Nephron progenitor cell (in vitro differentiated cells): ENCODE results near the gene IGFL3.
"Not testable (repeated sequence)": the region's sequence is repeated elsewhere in the genome, so short reads cannot be mapped to it uniquely, and the experiment has no call there.

Source experiments
- DNase-seq: peaks from one replicate; pipeline ENCODE4 v3.0.0; 2021
- H3K27ac Mint-ChIP-seq: 2 replicates; pipeline ENCODE4 v1.8.0; 2021; ENCODE audit warnings: mild to moderate bottlenecking, moderate library complexity, mixed read lengths
- H3K27me3 Mint-ChIP-seq: 2 replicates; pipeline ENCODE4 v1.8.0; 2021; ENCODE audit warnings: mild to moderate bottlenecking, low read depth, mixed read lengths; ENCODE audit not compliant: poor library complexity
- H3K36me3 Mint-ChIP-seq: 2 replicates; pipeline ENCODE4 v1.8.0; 2021; ENCODE audit warnings: low read depth, mixed read lengths
- H3K4me1 Mint-ChIP-seq: 2 replicates; pipeline ENCODE4 v1.8.0; 2021; ENCODE audit warnings: mixed read lengths
- H3K4me3 Mint-ChIP-seq: 2 replicates; pipeline ENCODE4 v1.8.0; 2021; ENCODE audit warnings: mild to moderate bottlenecking, moderate library complexity, mixed read lengths
- H3K9me3 Mint-ChIP-seq: 2 replicates; pipeline ENCODE4 v1.8.0; 2021; ENCODE audit warnings: mild to moderate bottlenecking, moderate library complexity, mixed read lengths
- TF ChIP-seq, protein P1 (sequence below): fragments of 200-600 bp; sonication (generic); IDR thresholded peaks from 2 replicates; pipeline ENCODE4 v1.5.0; 2021; ENCODE audit warnings: antibody characterized with exemption

IGFL3 gene

DNA sequence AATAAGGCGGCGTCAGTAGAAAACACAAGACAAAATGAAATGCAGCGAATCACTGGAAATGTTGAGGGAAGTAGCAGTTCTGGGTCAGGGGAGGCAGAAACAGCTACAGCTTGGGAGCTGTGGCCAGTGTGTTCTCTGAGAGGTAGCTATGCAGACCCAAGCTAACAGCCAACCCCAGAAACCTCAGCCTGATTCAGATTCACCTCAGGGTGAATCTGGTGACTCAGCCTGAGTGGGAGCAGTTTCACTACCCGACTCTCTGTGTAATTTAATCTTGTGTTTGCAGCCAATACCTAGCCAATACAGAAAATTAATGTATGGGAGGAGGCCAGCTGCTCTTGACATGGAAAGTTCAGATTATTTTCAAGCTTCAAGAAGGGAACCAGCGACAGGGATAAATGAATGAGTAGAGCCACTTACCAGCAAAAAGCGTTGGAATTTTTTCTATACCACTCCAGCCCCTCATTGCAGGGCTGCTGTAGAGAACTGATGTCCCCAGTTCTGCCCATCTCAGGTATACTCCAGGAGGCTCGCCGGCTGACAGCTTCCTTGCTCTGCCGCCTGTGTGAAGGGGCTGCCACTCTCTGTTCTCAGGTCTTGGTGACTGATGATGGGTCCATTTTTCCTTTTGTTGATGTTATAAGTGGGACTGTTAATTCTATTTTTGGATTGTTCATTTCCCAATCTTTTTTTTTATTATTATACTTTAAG lies 8.9 kb downstream of the IGFL3 start:
- Mint-ChIP-seq H3K9me3 (peaks cover 8% of the 10 kb centered on the region), H3K27ac (no peak overlapping the region), H3K4me1 (peaks cover 10% of the 10 kb centered on the region), H3K27me3 (peaks cover 20% of the 10 kb centered on the region), H3K36me3 (peaks cover 4% of the 10 kb centered on the region), H3K4me3 (no peak overlapping the region)
- TF ChIP-seq, protein P1, sequence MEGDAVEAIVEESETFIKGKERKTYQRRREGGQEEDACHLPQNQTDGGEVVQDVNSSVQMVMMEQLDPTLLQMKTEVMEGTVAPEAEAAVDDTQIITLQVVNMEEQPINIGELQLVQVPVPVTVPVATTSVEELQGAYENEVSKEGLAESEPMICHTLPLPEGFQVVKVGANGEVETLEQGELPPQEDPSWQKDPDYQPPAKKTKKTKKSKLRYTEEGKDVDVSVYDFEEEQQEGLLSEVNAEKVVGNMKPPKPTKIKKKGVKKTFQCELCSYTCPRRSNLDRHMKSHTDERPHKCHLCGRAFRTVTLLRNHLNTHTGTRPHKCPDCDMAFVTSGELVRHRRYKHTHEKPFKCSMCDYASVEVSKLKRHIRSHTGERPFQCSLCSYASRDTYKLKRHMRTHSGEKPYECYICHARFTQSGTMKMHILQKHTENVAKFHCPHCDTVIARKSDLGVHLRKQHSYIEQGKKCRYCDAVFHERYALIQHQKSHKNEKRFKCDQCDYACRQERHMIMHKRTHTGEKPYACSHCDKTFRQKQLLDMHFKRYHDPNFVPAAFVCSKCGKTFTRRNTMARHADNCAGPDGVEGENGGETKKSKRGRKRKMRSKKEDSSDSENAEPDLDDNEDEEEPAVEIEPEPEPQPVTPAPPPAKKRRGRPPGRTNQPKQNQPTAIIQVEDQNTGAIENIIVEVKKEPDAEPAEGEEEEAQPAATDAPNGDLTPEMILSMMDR: no peak
- no peak for DNase-seq

DNA sequence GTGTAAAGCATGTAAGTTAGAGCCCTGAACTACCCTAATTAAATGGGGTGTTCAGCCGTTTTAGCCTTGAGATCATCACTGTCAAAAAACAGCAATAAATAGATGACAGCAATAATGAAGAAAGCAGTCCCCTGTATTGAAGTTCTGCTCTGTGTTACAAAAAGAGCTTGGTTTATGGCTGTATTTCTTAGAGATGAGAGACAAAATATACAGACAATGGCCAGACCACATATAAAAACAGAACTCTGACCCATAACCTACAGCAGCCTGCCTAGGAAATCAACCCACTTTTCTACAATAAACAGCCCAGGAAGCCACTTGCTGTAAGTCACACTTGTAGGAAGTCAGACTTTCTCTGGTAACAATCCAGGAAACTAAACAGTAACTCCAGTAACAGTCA lies 10.8 kb downstream of the IGFL3 start:
- H3K36me3 Mint-ChIP-seq: no peaks in the 10 kb centered on the region
- DNase-seq: no peak
- peaks cover 10% of the 10 kb centered on the region for H3K4me1 Mint-ChIP-seq
- H3K27me3 Mint-ChIP-seq: peaks cover 20% of the 10 kb centered on the region
- H3K4me3 Mint-ChIP-seq: no peak overlapping the region
- no peaks in the 10 kb centered on the region for H3K9me3 Mint-ChIP-seq
- no peak overlapping the region for H3K27ac Mint-ChIP-seq
- TF ChIP-seq, protein P1: no peak

DNA sequence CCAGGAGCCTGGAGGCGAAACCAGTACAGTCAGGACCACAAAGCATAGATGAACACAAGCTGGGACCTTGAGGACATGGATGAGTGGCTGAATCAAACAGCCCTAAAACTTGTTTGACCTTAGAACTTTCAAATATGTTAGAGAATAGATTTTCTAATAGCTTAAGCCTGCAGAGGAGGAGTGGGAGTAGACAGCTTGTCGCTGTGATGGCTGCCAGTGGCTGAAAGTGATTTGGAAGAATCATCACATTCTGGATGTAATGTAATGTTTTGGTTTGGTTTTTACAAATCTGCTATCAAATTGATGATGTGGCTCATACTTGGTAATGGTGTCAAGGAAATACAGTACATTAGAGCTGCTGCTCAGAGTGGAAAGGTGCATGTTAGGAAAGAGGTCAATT lies 12.0 kb downstream of the IGFL3 start:
- no peaks in the 10 kb centered on the region for H3K36me3 Mint-ChIP-seq
- no peak overlapping the region for H3K27ac Mint-ChIP-seq
- no peaks in the 10 kb centered on the region for H3K9me3 Mint-ChIP-seq
- DNase-seq: no peak
- H3K27me3 Mint-ChIP-seq: peaks cover 18% of the 10 kb centered on the region
- TF ChIP-seq, protein P1: no peak
- H3K4me3 Mint-ChIP-seq: no peak overlapping the region
- H3K4me1 Mint-ChIP-seq: peaks cover 10% of the 10 kb centered on the region

DNA sequence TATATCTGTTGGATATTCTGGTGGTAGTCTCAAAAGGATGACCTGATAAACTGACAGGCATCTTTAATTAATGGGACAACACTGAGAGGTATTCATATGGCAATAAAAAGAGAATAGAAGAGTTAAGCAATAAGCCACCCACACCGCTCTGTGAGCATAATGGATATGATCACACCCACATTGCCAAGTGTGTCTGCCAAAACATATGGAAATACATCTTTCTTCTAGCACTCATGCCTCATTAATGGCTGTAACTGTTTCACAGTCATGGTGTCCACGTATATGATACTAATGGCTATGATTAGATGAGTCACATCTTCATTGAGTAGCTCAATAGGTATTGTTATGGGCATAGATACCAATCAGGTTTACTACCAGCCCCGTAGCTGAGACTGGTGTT lies 13.1 kb downstream of the IGFL3 start:
- H3K9me3 Mint-ChIP-seq: no peaks in the 10 kb centered on the region
- H3K27ac Mint-ChIP-seq: no peak overlapping the region
- peaks cover 16% of the 10 kb centered on the region for H3K27me3 Mint-ChIP-seq
- no peak overlapping the region for H3K4me3 Mint-ChIP-seq
- peaks cover 10% of the 10 kb centered on the region for H3K4me1 Mint-ChIP-seq
- DNase-seq: no peak
- H3K36me3 Mint-ChIP-seq: no peaks in the 10 kb centered on the region
- TF ChIP-seq, protein P1: no peak

DNA sequence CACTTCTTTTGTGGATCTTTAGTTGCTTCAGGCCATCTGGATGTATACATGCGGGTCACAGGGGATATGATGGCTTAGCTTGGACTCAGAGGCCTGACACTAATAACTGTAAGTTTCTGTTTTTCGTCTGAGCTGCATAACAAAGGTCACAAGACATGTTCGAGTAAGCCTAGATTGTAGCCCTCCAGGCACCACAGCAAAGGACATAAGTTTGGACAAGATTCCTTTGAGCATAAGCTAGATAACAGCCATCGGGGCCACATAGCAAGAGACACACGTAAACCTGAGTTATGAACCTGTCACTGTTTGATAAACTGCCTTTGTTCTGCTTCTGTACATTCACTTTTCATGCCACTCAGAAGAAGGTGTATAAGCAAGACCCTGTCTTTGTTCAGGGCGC lies 14.6 kb downstream of the IGFL3 start:
- no peak for DNase-seq
- Mint-ChIP-seq H3K4me3 (no peak overlapping the region), H3K9me3 (no peaks in the 10 kb centered on the region), H3K4me1 (peaks cover under 1% of the 10 kb centered on the region), H3K27me3 (peaks cover 14% of the 10 kb centered on the region), H3K27ac (no peak overlapping the region), H3K36me3 (no peaks in the 10 kb centered on the region)
- TF ChIP-seq, protein P1: no peak

DNA sequence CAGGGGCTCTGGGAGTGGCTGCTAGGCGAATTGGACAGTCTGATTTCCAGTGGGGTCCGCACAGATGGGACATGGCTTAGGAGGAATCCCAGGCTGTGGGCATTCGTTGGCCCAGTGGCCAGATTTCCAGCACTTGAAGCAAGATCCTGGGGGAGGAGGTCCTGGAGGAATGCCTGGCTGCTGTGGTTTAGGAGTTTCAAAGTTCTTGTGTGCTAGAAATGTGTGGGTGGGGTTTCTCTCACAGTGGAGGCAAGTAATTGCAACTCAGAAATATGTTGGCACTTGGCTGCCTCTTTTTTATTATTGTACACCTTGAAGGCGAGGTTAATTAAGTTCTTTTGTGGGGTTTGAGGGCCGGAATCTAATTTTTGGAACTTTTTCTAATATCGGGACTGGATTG lies 17.1 kb downstream of the IGFL3 start:
- H3K27me3 Mint-ChIP-seq: peaks cover 2% of the 10 kb centered on the region
- no peak for DNase-seq

DNA sequence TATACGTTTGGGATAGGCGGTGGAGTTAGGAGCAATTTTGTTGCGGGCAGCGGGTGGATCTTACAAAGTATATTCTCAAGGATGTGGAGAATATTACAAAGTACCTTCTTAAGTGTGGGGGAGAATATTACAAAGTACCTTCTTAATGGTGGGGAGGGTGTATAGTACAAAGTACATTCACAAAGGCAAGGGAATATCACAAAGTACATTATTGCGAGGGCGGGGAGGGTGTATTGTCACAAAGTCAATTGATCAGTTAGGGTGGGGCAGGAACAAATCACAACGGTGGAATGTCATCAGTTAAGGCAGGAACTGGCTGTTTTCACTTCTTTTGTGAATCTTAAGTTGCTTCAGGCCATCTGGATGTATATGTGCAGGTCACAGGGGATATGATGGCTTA lies 22.2 kb downstream of the IGFL3 start:
- not testable (repeated sequence) for DNase-seq, H3K36me3 Mint-ChIP-seq, H3K4me1 Mint-ChIP-seq, H3K27ac Mint-ChIP-seq, H3K4me3 Mint-ChIP-seq
- Mint-ChIP-seq H3K27me3 (peaks cover 16% of the 10 kb centered on the region), H3K9me3 (peaks cover 11% of the 10 kb centered on the region)

More for the DNA sequence above, 17.1 kb downstream of the IGFL3 start:
- no peaks in the 10 kb centered on the region for H3K36me3 Mint-ChIP-seq
- no peak overlapping the region for H3K4me3 Mint-ChIP-seq
- H3K27ac Mint-ChIP-seq: no peak overlapping the region
- no peaks in the 10 kb centered on the region for H3K4me1 Mint-ChIP-seq
- H3K9me3 Mint-ChIP-seq: no peaks in the 10 kb centered on the region
- TF ChIP-seq, protein P1: no peak
